Measurements from ENCODE around the gene KIAA1671.

GRCh38 chr22:25154667-25154999, 202.1 kb downstream of the KIAA1671 start:
- no peak for TF ChIP-seq POLR2AphosphoS5 (IDR thresholded peaks at IDR 0.05)
- TF ChIP-seq CTCF (IDR thresholded peaks at IDR 0.05) = no peak

All from transverse colon (tissue), 4 donors.